ENCODE results near the gene SLC23A3.

The SLC23A3 gene

DNA sequence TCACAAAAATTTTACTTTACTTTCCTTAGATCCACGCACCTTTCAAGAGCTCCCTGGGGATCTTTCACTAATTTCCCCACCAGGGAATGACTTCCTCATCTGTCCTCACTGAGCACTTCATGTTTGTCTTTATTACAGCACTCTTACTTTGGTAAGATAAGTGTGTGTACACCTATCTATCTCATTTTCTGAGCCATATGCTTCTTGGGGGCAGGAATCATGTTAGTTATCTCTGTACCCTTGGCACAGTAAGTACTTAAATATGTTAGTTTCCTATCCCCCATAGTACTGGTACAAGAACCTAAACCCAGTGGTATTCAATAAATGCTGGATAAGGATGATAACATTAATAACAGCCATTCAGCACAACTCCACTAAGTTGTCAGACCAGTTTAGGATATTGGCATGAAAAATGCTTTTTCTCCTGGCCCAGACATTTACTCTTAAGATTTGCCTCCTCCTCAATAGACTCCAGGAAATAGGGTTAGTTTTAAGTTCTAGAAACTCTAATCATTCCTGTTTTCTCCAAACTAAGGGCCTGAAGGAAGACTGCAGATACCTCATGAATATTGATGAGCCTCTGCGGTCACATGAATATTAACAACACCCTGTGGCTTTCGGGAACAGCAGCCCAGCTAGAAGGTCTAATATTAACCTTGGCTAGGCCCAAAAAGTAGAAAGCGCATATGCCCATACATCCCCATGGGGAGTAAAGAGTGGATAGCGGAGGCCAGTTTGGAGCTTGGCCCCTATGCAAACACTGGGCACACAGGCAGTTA, 47.4 kb downstream of the SLC23A3 start:
- TF ChIP-seq, protein P1, sequence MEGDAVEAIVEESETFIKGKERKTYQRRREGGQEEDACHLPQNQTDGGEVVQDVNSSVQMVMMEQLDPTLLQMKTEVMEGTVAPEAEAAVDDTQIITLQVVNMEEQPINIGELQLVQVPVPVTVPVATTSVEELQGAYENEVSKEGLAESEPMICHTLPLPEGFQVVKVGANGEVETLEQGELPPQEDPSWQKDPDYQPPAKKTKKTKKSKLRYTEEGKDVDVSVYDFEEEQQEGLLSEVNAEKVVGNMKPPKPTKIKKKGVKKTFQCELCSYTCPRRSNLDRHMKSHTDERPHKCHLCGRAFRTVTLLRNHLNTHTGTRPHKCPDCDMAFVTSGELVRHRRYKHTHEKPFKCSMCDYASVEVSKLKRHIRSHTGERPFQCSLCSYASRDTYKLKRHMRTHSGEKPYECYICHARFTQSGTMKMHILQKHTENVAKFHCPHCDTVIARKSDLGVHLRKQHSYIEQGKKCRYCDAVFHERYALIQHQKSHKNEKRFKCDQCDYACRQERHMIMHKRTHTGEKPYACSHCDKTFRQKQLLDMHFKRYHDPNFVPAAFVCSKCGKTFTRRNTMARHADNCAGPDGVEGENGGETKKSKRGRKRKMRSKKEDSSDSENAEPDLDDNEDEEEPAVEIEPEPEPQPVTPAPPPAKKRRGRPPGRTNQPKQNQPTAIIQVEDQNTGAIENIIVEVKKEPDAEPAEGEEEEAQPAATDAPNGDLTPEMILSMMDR (IDR thresholded peaks at IDR 0.05; ENCODE audit: extremely low read depth, insufficient read depth, missing control alignments): no peak
- DNase-seq (ENCODE audit: low spot score): no peak
- in situ Hi-C loops (cut with MboI; ENCODE audit: low pct_unique_long_range_greater_than_20kb, low sequenced_read_pairs, unreplicated experiment): no loop called here

DNA sequence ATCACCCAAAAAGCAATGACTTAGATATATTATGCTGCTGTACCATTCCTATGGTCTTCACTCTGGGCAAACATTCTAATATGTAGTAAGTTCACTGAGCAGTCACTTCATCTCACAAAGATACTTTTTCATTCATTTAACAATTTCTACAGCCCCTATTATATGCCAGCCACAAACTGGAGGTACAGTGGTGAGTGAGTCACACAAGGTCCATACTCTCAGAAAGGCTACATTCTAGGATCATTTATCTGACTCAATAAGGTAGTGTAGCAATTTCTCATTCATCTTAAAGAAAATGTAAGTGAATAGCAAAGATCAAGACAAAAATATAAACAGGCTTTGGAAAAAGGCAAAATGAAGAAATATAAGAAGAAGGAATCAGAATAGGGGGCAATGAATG, 49.7 kb downstream of the SLC23A3 start:
- TF ChIP-seq, protein P1 (IDR thresholded peaks at IDR 0.05; ENCODE audit: extremely low read depth, insufficient read depth, missing control alignments): no peak
- no peak for DNase-seq (ENCODE audit: low spot score)
- in situ Hi-C loops (cut with MboI; ENCODE audit: low pct_unique_long_range_greater_than_20kb, low sequenced_read_pairs, unreplicated experiment): no loop called here

DNA sequence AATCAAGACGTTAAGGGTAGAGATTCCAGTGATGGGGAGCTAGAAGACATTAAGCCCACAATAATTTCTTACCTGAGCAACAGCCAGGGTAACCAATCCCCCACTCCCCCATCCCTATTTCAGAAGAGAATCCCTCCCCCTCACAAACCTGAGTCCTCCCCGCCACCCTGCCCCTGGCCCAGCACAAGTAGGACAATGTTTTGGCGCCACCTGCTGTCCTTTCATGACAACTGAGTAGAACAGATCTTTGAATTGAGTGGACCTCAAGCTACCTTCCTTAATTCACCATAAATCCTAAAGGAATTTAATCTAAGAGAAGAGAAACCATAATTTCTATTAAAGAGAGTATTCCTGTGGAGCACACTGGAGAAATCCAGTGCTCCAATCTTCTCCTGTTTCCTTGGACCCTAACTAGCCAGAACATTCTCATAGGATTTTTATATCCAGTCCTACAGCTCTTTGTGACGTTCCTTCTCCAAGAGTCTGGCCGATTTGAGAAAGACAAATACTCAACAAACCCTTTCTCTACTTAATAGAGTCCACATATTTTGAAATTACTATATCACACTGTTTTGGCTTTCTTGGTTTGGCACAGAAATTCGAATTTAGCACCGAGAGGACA, 50.3 kb downstream of the SLC23A3 start:
- peak; percentile 64 for DNase-seq (ENCODE audit: low spot score)
- in situ Hi-C loops (cut with MboI; ENCODE audit: low pct_unique_long_range_greater_than_20kb, low sequenced_read_pairs, unreplicated experiment): loop anchor here (10.0 kb wide), 1 partner anchor 55 kb away; the partner anchor contains the start of gene IHH
- TF ChIP-seq, protein P1 (IDR thresholded peaks at IDR 0.05; ENCODE audit: extremely low read depth, insufficient read depth, missing control alignments): peak; percentile 74

DNA sequence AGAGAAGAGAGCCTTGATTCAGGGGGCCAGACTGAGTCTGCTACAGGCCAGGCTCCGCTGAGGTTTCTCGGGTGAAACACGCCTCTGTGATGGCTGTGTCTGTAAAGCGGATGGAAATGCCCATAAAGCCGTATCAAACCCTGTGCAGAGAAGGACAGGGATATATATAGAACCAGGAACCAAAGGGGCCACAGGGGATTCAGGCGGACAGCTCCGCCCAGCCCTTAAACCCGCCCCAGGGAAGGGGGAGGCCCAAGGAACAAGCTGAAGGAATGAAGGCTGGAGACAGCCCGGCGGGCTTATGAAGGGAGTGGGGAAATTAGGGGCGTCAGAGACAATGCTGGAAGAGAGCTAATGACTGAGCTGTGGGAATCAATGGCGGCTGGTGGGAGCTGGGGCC, 51.3 kb downstream of the SLC23A3 start:
- TF ChIP-seq, protein P1 (IDR thresholded peaks at IDR 0.05; ENCODE audit: extremely low read depth, insufficient read depth, missing control alignments): no peak
- DNase-seq (ENCODE audit: low spot score): no peak
- in situ Hi-C loops (cut with MboI; ENCODE audit: low pct_unique_long_range_greater_than_20kb, low sequenced_read_pairs, unreplicated experiment): loop anchor here (10.0 kb wide), 1 partner anchor 54 kb away; the partner anchor contains the start of gene IHH

DNA sequence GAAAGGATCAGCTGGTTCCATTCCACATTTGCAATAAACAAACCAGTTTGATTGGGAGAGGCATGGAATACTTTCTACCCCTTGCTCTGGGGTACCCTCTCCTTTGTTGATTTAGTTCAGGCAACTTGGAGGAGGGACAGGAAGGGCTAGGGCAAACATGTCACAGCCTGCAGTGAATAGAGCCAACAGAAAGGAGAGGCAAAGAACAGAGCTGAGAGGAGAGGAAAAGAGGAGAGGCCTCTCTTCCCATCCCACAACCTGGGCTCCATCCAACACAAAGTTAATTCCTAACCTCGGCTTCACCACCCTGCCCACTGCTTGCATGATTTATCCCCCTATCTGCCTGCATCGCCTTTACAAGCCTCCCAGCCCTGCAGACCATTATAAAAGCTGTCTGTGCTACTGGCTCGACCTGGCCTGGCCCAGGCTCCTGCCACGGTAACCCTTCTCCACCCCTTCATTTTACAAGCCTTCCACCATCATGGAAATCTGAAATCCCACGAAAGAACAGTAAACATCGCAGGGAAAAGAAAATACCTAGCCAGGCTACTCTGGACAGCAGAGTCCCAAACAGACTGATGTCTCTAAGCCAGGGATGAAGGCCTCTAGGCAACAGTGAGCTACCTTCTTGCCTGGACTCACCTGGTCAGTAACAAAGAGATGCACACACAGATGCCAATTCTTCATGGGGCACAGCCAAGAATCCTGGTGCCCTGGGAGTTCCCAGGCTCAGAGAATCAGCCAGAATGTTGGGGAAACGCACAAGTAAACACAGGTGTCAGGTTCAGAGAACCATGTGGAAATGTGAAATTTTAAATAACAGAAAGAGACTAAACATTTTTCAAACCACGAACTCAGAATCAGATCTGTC, 52.8 kb downstream of the SLC23A3 start:
- in situ Hi-C loops (cut with MboI; ENCODE audit: low pct_unique_long_range_greater_than_20kb, low sequenced_read_pairs, unreplicated experiment): loop anchor here (10.0 kb wide), 1 partner anchor 52 kb away; the partner anchor contains the start of gene IHH
- TF ChIP-seq, protein P1 (IDR thresholded peaks at IDR 0.05; ENCODE audit: extremely low read depth, insufficient read depth, missing control alignments): no peak
- no peak for DNase-seq (ENCODE audit: low spot score)

Data from GM13977 (cell line).